Measurements from ENCODE around the gene SRSF10. TPM values are rescaled to one million over a fixed set of nuclear protein-coding genes. Genes with fewer than 3 reads are reported as not detected.

Gene SRSF10
- total and polyA plus RNA-seq, 12 donors: 32.9 to 70.2 (median 52.8) TPM

- intact Hi-C loops (cut with DNase I): loop anchor here in 5 of 10 donors (5.0 to 10.0 kb wide), 4 partner anchors 65 to 168 kb away; no protein-coding TSS in a partner anchor
- peaks cover 0 to 43% (median 27%) of the 10 kb centered on the region in 9 donors for H3K4me1 ChIP-seq
Observed at GRCh38 chr1:23957096-23957495, 23.0 kb downstream of the SRSF10 start.

GRCh38 chr1:23953020-23953419 lies 27.1 kb downstream of the SRSF10 start:
- Histone ChIP-seq H3K27ac (no peak overlapping the region), H3K9me3 (no peaks in the 10 kb centered on the region), H3K27me3 (no peaks in the 10 kb centered on the region), H3K36me3 (no peaks in the 10 kb centered on the region), H3K4me1 (peaks cover 0 to 20% (median 10%) of the 10 kb centered on the region in 9 donors), H3K4me3 (no peak overlapping the region)
- DNase-seq: no peak
- no peak for ATAC-seq
- 75 to 94% methylated on average over 3 of the region's 3 CpGs for WGBS, 2 donors
- TF ChIP-seq, protein P1, sequence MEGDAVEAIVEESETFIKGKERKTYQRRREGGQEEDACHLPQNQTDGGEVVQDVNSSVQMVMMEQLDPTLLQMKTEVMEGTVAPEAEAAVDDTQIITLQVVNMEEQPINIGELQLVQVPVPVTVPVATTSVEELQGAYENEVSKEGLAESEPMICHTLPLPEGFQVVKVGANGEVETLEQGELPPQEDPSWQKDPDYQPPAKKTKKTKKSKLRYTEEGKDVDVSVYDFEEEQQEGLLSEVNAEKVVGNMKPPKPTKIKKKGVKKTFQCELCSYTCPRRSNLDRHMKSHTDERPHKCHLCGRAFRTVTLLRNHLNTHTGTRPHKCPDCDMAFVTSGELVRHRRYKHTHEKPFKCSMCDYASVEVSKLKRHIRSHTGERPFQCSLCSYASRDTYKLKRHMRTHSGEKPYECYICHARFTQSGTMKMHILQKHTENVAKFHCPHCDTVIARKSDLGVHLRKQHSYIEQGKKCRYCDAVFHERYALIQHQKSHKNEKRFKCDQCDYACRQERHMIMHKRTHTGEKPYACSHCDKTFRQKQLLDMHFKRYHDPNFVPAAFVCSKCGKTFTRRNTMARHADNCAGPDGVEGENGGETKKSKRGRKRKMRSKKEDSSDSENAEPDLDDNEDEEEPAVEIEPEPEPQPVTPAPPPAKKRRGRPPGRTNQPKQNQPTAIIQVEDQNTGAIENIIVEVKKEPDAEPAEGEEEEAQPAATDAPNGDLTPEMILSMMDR (IDR thresholded peaks at IDR 0.05): no peak
- intact Hi-C loops (cut with DNase I): loop anchor here in 1 of 10 donors (10.0 kb wide), 2 partner anchors 72 to 172 kb away; no protein-coding TSS in a partner anchor

More at GRCh38 chr1:23957096-23957495, 23.0 kb downstream of the SRSF10 start:
- TF ChIP-seq, protein P1 (IDR thresholded peaks at IDR 0.05): no peak
- peak overlapping the region in 6 of 10 donors; percentile 4 to 99 (median 32) for H3K27ac ChIP-seq
- DNase-seq: peak in 1 of 2 donors; percentile 29
- peaks cover 0 to 15% (median 7%) of the 10 kb centered on the region in 9 donors for H3K36me3 ChIP-seq
- WGBS, 2 donors: 47 to 56% methylated on average over 7 of the region's 7 CpGs
- no peak overlapping the region for H3K4me3 ChIP-seq
- no peaks in the 10 kb centered on the region for H3K27me3 ChIP-seq
- no peak for ATAC-seq
- no peaks in the 10 kb centered on the region for H3K9me3 ChIP-seq

DNA sequence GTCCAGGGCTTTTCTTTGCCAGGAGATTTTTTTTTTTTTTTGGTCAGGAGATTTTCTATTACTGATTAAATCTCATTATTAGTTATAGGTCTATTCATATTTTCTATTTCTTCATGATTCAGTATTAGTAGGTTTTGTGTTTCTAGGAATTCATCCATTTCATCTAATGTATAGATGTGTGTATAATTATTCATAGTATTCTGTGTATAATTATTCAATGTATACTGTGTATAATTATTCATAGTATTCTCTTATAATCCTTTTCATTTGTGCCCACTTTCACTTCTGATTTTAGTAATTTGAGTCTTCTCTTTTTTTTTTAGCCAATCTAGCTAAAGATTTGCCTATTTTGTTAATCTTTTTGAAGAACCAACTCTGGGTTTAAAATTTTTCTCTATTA lies 32.8 kb downstream of the SRSF10 start:
- no peak overlapping the region for H3K4me3 ChIP-seq
- ATAC-seq (no peak), DNase-seq (no peak)
- no peaks in the 10 kb centered on the region for H3K4me1 ChIP-seq
- intact Hi-C loops (cut with DNase I): no loop called here
- TF ChIP-seq, protein P1 (IDR thresholded peaks at IDR 0.05): no peak
- no peaks in the 10 kb centered on the region for H3K36me3 ChIP-seq
- peaks cover 0 to 17% (median 0%) of the 10 kb centered on the region in 11 donors for H3K9me3 ChIP-seq
- no peaks in the 10 kb centered on the region for H3K27me3 ChIP-seq
- H3K27ac ChIP-seq: no peak overlapping the region

DNA sequence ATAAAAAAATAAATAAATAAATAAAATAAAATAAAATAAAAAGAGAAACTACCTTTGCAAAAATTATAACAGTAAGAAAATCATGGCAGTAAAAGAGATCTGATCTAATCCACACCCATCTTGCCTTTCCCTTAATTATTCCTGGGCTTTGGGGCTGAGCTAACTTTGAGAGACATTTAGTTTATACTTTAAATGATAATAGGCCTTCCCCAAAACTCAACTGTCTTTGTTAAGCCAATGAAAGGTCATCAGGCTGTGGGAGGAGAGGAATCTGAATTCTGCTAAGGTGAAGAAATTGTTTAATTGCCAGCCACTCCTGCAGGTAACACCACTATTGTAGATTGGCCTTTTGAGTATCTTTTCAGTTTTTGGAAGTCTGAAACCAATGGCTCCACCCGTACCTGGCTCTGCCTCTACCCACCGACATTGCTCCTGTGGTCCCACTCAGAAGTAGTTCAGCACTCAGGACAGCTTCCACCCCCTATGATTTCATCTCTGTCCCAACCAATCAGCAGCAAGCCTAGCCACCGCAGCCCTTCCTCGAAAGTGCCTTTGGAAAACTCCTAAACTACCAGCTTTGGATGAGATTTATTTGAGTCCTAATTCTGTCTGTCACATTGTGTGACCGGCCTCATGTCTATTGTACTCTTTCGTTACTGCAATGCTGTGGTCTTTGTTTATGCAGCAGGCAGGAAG lies 43.5 kb downstream of the SRSF10 start:
- DNase-seq (no peak), ATAC-seq (no peak)

More for the DNA sequence above, 43.5 kb downstream of the SRSF10 start:
- WGBS, 2 donors: 49 to 57% methylated on average over 6 of the region's 6 CpGs
- Histone ChIP-seq H3K4me3 (no peak overlapping the region), H3K27ac (no peak overlapping the region), H3K9me3 (no peaks in the 10 kb centered on the region), H3K4me1 (peaks cover 0 to 3% (median 0%) of the 10 kb centered on the region in 9 donors), H3K36me3 (no peaks in the 10 kb centered on the region), H3K27me3 (no peaks in the 10 kb centered on the region)
- intact Hi-C loops (cut with DNase I): no loop called here
- TF ChIP-seq, protein P1 (IDR thresholded peaks at IDR 0.05): no peak

Data from heart right ventricle (tissue), 16 donors.